Caco-2 (cell line): ENCODE measurements around the gene CHI3L2. TPM values are rescaled to one million over a fixed set of nuclear protein-coding genes. Genes with fewer than 3 reads are reported as not detected.

Source experiments
- BruUV-seq: library from RNA; stranded (reverse); fragments of 400-500 nt; replicated peaks from 2 replicates; lab custom pipeline; 2021; lab: Mats Ljungman, UMichigan
- CTCF ChIA-PET: fragments of 300-600 bp; sonication (Branson Sonifier 250); formaldehyde crosslinking; loops from one replicate; lab custom pipeline; 2022; ENCODE audit warnings: antibody characterized with exemption; lab: Charles Lee
- POLR2A ChIA-PET: fragments of 300-600 bp; sonication (Branson Sonifier 250); formaldehyde crosslinking; loops from one replicate; lab custom pipeline; 2022; ENCODE audit warnings: antibody characterized with exemption; lab: Charles Lee
- DNase-seq, 2 experiments: peaks; one replicate each; pipeline versions ENCODE4 v3.0.0 to v3.0.0-alpha.2; 2020 to 2022
- H3K27me3 ChIP-seq: replicated peaks from 2 replicates; pipeline ENCODE4 v1.6.0; 2011; ENCODE audit warnings: low read length; ENCODE audit not compliant: control insufficient read depth, insufficient read depth
- H3K36me3 ChIP-seq: 2 replicates; pipeline ENCODE4 v1.5.1; 2011; ENCODE audit warnings: low read length; ENCODE audit not compliant: control insufficient read depth, insufficient read depth
- H3K4me1 ChIP-seq: fragments of 250-450 bp; sonication (Bioruptor Pico); 2 replicates; pipeline ENCODE4 v1.5.1; 2020; ENCODE audit warnings: mild to moderate bottlenecking
- H3K4me3 ChIP-seq: 2 replicates; pipeline ENCODE4 v1.5.1; 2011; ENCODE audit warnings: low read depth, mild to moderate bottlenecking, control low read depth, low read length
- H3K9me3 ChIP-seq: fragments of 250-450 bp; sonication (Bioruptor Pico); 2 replicates; pipeline ENCODE4 v1.5.1; 2020; ENCODE audit warnings: mild to moderate bottlenecking, moderate library complexity
- H3K27ac Mint-ChIP-seq: one replicate; pipeline ENCODE4 v1.8.0; 2022; ENCODE audit warnings: mixed read lengths; ENCODE audit not compliant: unreplicated experiment
- H3K27me3 Mint-ChIP-seq: one replicate; pipeline ENCODE4 v1.8.0; 2022; ENCODE audit warnings: mixed read lengths; ENCODE audit not compliant: insufficient read depth, unreplicated experiment
- H3K36me3 Mint-ChIP-seq: one replicate; pipeline ENCODE4 v1.8.0; 2022; ENCODE audit warnings: mild to moderate bottlenecking, mixed read lengths; ENCODE audit not compliant: insufficient read depth, unreplicated experiment
- H3K4me1 Mint-ChIP-seq: one replicate; pipeline ENCODE4 v1.8.0; 2022; ENCODE audit warnings: low read depth, mixed read lengths; ENCODE audit not compliant: unreplicated experiment
- H3K4me3 Mint-ChIP-seq: one replicate; pipeline ENCODE4 v1.8.0; 2022; ENCODE audit warnings: mild to moderate bottlenecking, moderate library complexity, mixed read lengths; ENCODE audit not compliant: unreplicated experiment
- H3K9me3 Mint-ChIP-seq: one replicate; pipeline ENCODE4 v1.8.0; 2022; ENCODE audit warnings: mixed read lengths; ENCODE audit not compliant: unreplicated experiment
- intact Hi-C: fragments of 100-400 bp; cut with micrococcal nuclease; formaldehyde crosslinking; loops from one replicate; pipeline ENCODE4 v1.10.0; 2022; ENCODE audit not compliant: unreplicated experiment
- total RNA-seq: library from RNA; stranded (reverse); gene quantifications from 2 replicates; pipeline ENCODE4 v1.2.3, GENCODE V29; 2022
- TF ChIP-seq, protein P1 (sequence below), 2 experiments: fragments of 200-600 bp in 1 of 2; IDR thresholded peaks; 1 replicate in 1 of 2; 2 replicates in 1 of 2; pipeline versions ENCODE4 v1.5.1 to v1.8.0; 2011 to 2022; ENCODE audit warnings: antibody characterized with exemption in 1 of 2, control low read depth in 1 of 2, inconsistent platforms in 1 of 2, low read depth in 1 of 2, low read length in 1 of 2, mild to moderate bottlenecking in 1 of 2, moderate library complexity in 1 of 2; ENCODE audit not compliant: insufficient read depth in 1 of 2, severe bottlenecking in 1 of 2, unreplicated experiment in 1 of 2

Gene CHI3L2
- total RNA-seq, 1 experiment from 2014 or later = not detected

- Mint-ChIP-seq H3K27ac (peak overlapping the region; percentile 28), H3K4me3 (no peak overlapping the region), H3K36me3 (no peaks in the 10 kb centered on the region), H3K27me3 (no peaks in the 10 kb centered on the region), H3K4me1 (peaks cover 12% of the 10 kb centered on the region), H3K9me3 (no peaks in the 10 kb centered on the region)
- intact Hi-C loops = no loop called here
- no peak overlapping the region for H3K4me3 ChIP-seq
- H3K36me3 ChIP-seq = no peaks in the 10 kb centered on the region
- TF ChIP-seq, protein P1, sequence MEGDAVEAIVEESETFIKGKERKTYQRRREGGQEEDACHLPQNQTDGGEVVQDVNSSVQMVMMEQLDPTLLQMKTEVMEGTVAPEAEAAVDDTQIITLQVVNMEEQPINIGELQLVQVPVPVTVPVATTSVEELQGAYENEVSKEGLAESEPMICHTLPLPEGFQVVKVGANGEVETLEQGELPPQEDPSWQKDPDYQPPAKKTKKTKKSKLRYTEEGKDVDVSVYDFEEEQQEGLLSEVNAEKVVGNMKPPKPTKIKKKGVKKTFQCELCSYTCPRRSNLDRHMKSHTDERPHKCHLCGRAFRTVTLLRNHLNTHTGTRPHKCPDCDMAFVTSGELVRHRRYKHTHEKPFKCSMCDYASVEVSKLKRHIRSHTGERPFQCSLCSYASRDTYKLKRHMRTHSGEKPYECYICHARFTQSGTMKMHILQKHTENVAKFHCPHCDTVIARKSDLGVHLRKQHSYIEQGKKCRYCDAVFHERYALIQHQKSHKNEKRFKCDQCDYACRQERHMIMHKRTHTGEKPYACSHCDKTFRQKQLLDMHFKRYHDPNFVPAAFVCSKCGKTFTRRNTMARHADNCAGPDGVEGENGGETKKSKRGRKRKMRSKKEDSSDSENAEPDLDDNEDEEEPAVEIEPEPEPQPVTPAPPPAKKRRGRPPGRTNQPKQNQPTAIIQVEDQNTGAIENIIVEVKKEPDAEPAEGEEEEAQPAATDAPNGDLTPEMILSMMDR (IDR thresholded peaks at IDR 0.05; ENCODE audit: insufficient read depth in 1 of 2, low read depth in 1 of 2, low read length in 1 of 2, severe bottlenecking in 1 of 2, unreplicated experiment in 1 of 2) = no peak
- no peak for DNase-seq
- no peaks in the 10 kb centered on the region for H3K9me3 ChIP-seq
- ChIA-PET CTCF (no interaction called here), POLR2A (interaction anchor here (0.6 kb wide), 1 partner anchor 20 kb away, joined by 3 read pairs; no protein-coding TSS in a partner anchor)
- no TSS peak for BruUV-seq
- no peaks in the 10 kb centered on the region for H3K27me3 ChIP-seq
- H3K4me1 ChIP-seq = peaks cover 27% of the 10 kb centered on the region
These were observed 8.9 kb downstream of the CHI3L2 start for GRCh38 chr1:111236379-111236778.

GRCh38 chr1:111236806-111237205 is 9.3 kb downstream of the CHI3L2 start:
- BruUV-seq = no TSS peak
- CTCF ChIA-PET = interaction anchor here (0.6 kb wide), 1 partner anchor 22 kb away, joined by 7 read pairs; no protein-coding TSS in a partner anchor
- peaks cover 27% of the 10 kb centered on the region for H3K4me1 ChIP-seq
- H3K9me3 Mint-ChIP-seq = no peaks in the 10 kb centered on the region
- TF ChIP-seq, protein P1 (IDR thresholded peaks at IDR 0.05; ENCODE audit: insufficient read depth in 1 of 2, low read depth in 1 of 2, low read length in 1 of 2, severe bottlenecking in 1 of 2, unreplicated experiment in 1 of 2) = no peak
- no peaks in the 10 kb centered on the region for H3K9me3 ChIP-seq
- peaks cover 12% of the 10 kb centered on the region for H3K4me1 Mint-ChIP-seq
- no peak overlapping the region for H3K4me3 Mint-ChIP-seq
- no peak overlapping the region for H3K4me3 ChIP-seq
- intact Hi-C loops = no loop called here
- DNase-seq = peak; percentile 56 to 57
- no peaks in the 10 kb centered on the region for H3K36me3 Mint-ChIP-seq
- H3K36me3 ChIP-seq = no peaks in the 10 kb centered on the region
- POLR2A ChIA-PET = interaction anchor here (0.6 kb wide), 1 partner anchor 19 kb away, joined by 3 read pairs; no protein-coding TSS in a partner anchor
- H3K27me3 ChIP-seq = no peaks in the 10 kb centered on the region
- H3K27ac Mint-ChIP-seq = peak overlapping the region; percentile 28
- no peaks in the 10 kb centered on the region for H3K27me3 Mint-ChIP-seq

DNA sequence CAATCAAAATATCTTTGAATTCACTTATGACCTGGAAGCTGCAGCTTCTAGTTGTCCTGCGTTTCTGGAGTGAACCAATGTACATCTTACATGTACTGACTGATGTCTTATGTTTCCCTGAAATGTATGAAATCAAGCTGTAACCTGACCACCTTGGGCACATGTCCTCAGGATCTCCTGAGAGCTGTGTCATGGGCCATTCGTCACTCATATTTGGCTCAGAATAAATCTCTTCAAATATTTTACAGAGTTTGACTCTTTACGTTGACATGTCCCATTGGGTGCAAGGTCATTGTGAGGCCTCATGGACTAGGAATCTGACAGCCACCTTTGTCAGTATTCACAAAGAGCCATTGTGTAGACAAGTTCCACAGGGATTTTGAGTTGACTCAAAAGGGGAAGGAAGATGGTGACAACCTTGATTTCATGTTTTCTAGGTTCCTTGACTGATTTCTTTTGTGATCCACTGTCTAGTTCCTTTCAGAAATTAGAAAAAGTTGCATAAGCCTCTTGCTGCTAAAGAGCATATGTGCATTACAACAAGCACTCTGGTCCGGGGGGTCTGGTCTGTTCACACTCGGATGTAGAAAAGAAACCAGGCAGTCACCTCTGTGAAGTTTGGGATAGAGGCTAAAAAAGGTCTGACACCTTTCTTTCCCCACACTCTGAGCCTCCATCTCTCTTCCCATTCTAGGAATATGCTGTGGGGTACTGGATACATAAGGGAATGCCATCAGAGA is 10.7 kb downstream of the CHI3L2 start:
- TF ChIP-seq, protein P1 (IDR thresholded peaks at IDR 0.05; ENCODE audit: insufficient read depth in 1 of 2, low read depth in 1 of 2, low read length in 1 of 2, severe bottlenecking in 1 of 2, unreplicated experiment in 1 of 2) = no peak
- no peaks in the 10 kb centered on the region for H3K36me3 Mint-ChIP-seq
- DNase-seq = no peak
- intact Hi-C loops = no loop called here
- peaks cover 12% of the 10 kb centered on the region for H3K4me1 Mint-ChIP-seq
- H3K4me3 Mint-ChIP-seq = no peak overlapping the region
- no peaks in the 10 kb centered on the region for H3K9me3 Mint-ChIP-seq
- no peaks in the 10 kb centered on the region for H3K36me3 ChIP-seq
- no peak overlapping the region for H3K4me3 ChIP-seq
- H3K27me3 Mint-ChIP-seq = no peaks in the 10 kb centered on the region
- CTCF ChIA-PET = no interaction called here
- H3K27me3 ChIP-seq = no peaks in the 10 kb centered on the region
- no peaks in the 10 kb centered on the region for H3K9me3 ChIP-seq
- POLR2A ChIA-PET = no interaction called here
- BruUV-seq = no TSS peak
- peaks cover 27% of the 10 kb centered on the region for H3K4me1 ChIP-seq
- peak overlapping the region; percentile 28 for H3K27ac Mint-ChIP-seq
